Uterus (tissue), 2 donors: ENCODE results near the gene PLEKHA1.

Experiments used
- CTCF ChIP-seq, 4 experiments: fragments of 200-600 bp in 2 of 4; fragments of 450-650 bp in 2 of 4; sonication (generic) in 2 of 4; IDR thresholded peaks; one replicate each; pipeline ENCODE4 v1.5.1; 2016 to 2019; ENCODE audit warnings: antibody characterized with exemption in 4 of 4, mild to moderate bottlenecking in 2 of 4, moderate library complexity in 1 of 4
- POLR2A ChIP-seq, 2 donors: fragments of 450-650 bp; IDR thresholded peaks; one replicate each; pipeline ENCODE4 v1.6.1; 2016; ENCODE audit warnings: antibody characterized with exemption in 2 of 2, mild to moderate bottlenecking in 1 of 2, moderate library complexity in 1 of 2

- TF ChIP-seq CTCF (IDR thresholded peaks at IDR 0.05) (no peak), POLR2A (IDR thresholded peaks at IDR 0.05) (no peak)
Observed at GRCh38 chr10:122379041-122379440, 4.5 kb downstream of the PLEKHA1 start.
